K562 (cell line): ENCODE results near the gene CLCA1. TPM values are rescaled to one million over a fixed set of nuclear protein-coding genes. Genes with fewer than 3 reads are reported as not detected.
A peak's percentile ranks its signal among the peaks of the same experiment; 100 is the strongest.

Source experiments
- ATAC-seq: fragments of 200-7000 bp; cut with Tn5 transposase; 3 replicates; pipeline ENCODE4 v1.9.1; 2020; ENCODE audit warnings: moderate library complexity
- BruUV-seq: library from RNA; stranded (reverse); fragments of 400-500 nt; replicated peaks from 2 replicates; lab custom pipeline; 2021; lab: Mats Ljungman, UMichigan
- CTCF ChIA-PET: fragments of 300-600 bp; formaldehyde crosslinking; extraction: SDS; loops from one replicate; lab custom pipeline; 2021; ENCODE audit warnings: low intra/inter-chr PET ratio; lab: Yijun Ruan, JAX
- POLR2A ChIA-PET: fragments of 300-600, 350-650 bp; sonication (Branson Sonifier 250); formaldehyde crosslinking; extraction: SDS; loops from one replicate; lab custom pipeline; 2021; ENCODE audit warnings: antibody characterized with exemption, inconsistent platforms; lab: Yijun Ruan, JAX
- DNase-seq, 4 experiments: peaks; one replicate each; pipeline versions ENCODE4 v3.0.0 to v3.0.0-alpha.2; 2011 to 2018; ENCODE audit warnings: low spot score in 3 of 4, mixed read lengths in 3 of 4; ENCODE audit errors: extremely low read depth in 1 of 4
- FAIRE-seq: peaks from 2 replicates; lab custom pipeline; 2011; peaks lifted over from hg19 to GRCh38; lab: Jason Lieb, UNC
- H2AFZ ChIP-seq: 2 replicates; pipeline ENCODE4 v1.6.0; 2011; ENCODE audit warnings: low read depth, low read length, control low read depth, inconsistent platforms
- H3K27ac ChIP-seq: fragments of 200-600 bp; 3 replicates; pipeline ENCODE4 v1.8.0; 2011; ENCODE audit warnings: low read depth, mild to moderate bottlenecking, control low read depth, inconsistent platforms, low read length, moderate library complexity, mixed read lengths; ENCODE audit errors: extremely low read depth
- H3K27me3 ChIP-seq, 2 experiments: fragments of 300-600 bp in 1 of 2; 2 replicates in 1 of 2; 3 replicates in 1 of 2; pipeline versions ENCODE4 v1.6.0 to v1.8.0; 2011; ENCODE audit warnings: inconsistent platforms in 2 of 2, low read length in 2 of 2, mild to moderate bottlenecking in 1 of 2, mixed read lengths in 1 of 2, moderate library complexity in 1 of 2; ENCODE audit not compliant: control insufficient read depth in 2 of 2, insufficient read depth in 2 of 2
- H3K36me3 ChIP-seq: fragments of 300-600 bp; 3 replicates; pipeline ENCODE4 v1.8.0; 2011; ENCODE audit warnings: mild to moderate bottlenecking, low read length, inconsistent platforms; ENCODE audit not compliant: control insufficient read depth, insufficient read depth
- H3K4me1 ChIP-seq, 2 experiments: fragments of 200-600 bp in 1 of 2; replicated peaks in 1 of 2; 2 replicates in 1 of 2; 3 replicates in 1 of 2; pipeline versions ENCODE4 v1.5.1 to v1.8.0; 2011; ENCODE audit warnings: inconsistent platforms in 2 of 2, low read length in 2 of 2, mild to moderate bottlenecking in 1 of 2, mixed read lengths in 1 of 2, moderate library complexity in 1 of 2; ENCODE audit not compliant: control insufficient read depth in 2 of 2, insufficient read depth in 2 of 2
- H3K4me2 ChIP-seq: 2 replicates; pipeline ENCODE4 v1.6.1; 2011; ENCODE audit warnings: low read length, control low read depth, inconsistent platforms, mixed read lengths; ENCODE audit not compliant: insufficient read depth
- H3K4me3 ChIP-seq: fragments of 200-600 bp; sonication (generic), shearing (Covaris generic); 2 replicates; pipeline ENCODE4 v1.5.1; 2016; ENCODE audit warnings: control low read depth, inconsistent platforms
- H3K79me2 ChIP-seq: fragments of 200-600 bp; 3 replicates; pipeline ENCODE4 v1.8.0; 2011; ENCODE audit warnings: low read length, inconsistent platforms; ENCODE audit not compliant: control insufficient read depth, insufficient read depth
- H3K9ac ChIP-seq, 2 experiments: 2 replicates each; pipeline versions ENCODE4 v1.6.0 to v1.6.1; 2011; ENCODE audit warnings: low read depth in 2 of 2, low read length in 2 of 2, control low read depth in 1 of 2, inconsistent platforms in 1 of 2, mild to moderate bottlenecking in 1 of 2, mixed read lengths in 1 of 2; ENCODE audit not compliant: insufficient read depth in 1 of 2
- H3K9me1 ChIP-seq: one replicate; pipeline ENCODE4 v1.6.0; 2011; ENCODE audit warnings: inconsistent platforms, mild to moderate bottlenecking, low read length, moderate library complexity; ENCODE audit not compliant: control insufficient read depth, insufficient read depth
- H3K9me3 ChIP-seq: replicated peaks from 2 replicates; pipeline ENCODE4 v1.5.1; 2011; ENCODE audit warnings: low read depth, low read length, inconsistent platforms; ENCODE audit not compliant: control insufficient read depth, insufficient read depth
- H4K20me1 ChIP-seq: replicated peaks from 2 replicates; pipeline ENCODE4 v1.6.1; 2011; ENCODE audit warnings: low read length, inconsistent platforms, mixed read lengths; ENCODE audit not compliant: control insufficient read depth, insufficient read depth
- CBFA2T3 ChIP-seq: fragments of 450-650 bp; IDR thresholded peaks from 2 replicates; pipeline ENCODE4 v1.6.1; 2017
- CBX2 ChIP-seq: fragments of 200-600 bp; sonication (generic); IDR thresholded peaks from one replicate; pipeline ENCODE4 v1.6.1; 2012; ENCODE audit warnings: mild to moderate bottlenecking, low read length, inconsistent platforms; ENCODE audit not compliant: insufficient read depth, poor library complexity, severe bottlenecking
- E2F3 ChIP-seq: fragments of 250-450 bp; sonication (Bioruptor Pico); IDR thresholded peaks from 2 replicates; pipeline ENCODE4 v1.4.0; 2020; ENCODE audit warnings: mild to moderate bottlenecking
- TCF3 ChIP-seq: sonication (generic); formaldehyde crosslinking; IDR thresholded peaks from 2 replicates; pipeline ENCODE4 v1.4.0; 2020; ENCODE audit warnings: mild to moderate bottlenecking, missing genetic modification reagents
- WGBS: fragments of 100-300 bp; shearing (Covaris generic); methylation state at CpG from one replicate; pipeline ENCODE4 v1.1.6; 2016; ENCODE audit warnings: low coverage, mixed read lengths; ENCODE audit not compliant: insufficient coverage; ENCODE audit errors: missing lambda C conversion rate; 5-methylcytosine and 5-hydroxymethylcytosine counted together
- in situ Hi-C: fragments of 300-500 bp; cut with MboI; formaldehyde crosslinking; loops from 4 replicates; pipeline ENCODE4 v1.15.0; 2018; ENCODE audit warnings: inconsistent platforms, mixed read lengths
- intact Hi-C: fragments of 100-400 bp; cut with micrococcal nuclease; formaldehyde crosslinking; loops from 2 replicates; pipeline ENCODE4 v1.14.2; 2022
- polyA plus RNA-seq, 8 experiments: library from polyadenylated mRNA; depleted of rRNA in 4 of 8; stranded (reverse) in 5 of 8; unstranded in 3 of 8; fragments of >200 nt; fragmentation: Nextera tagmentation in 2 of 8; fragmentation: Illumina TruSeq in 1 of 8; extraction: Ambion mirVana in 2 of 8; extraction: Trizol in 1 of 8; gene quantifications; 2 replicates each; pipeline versions ENCODE4 v1.2.1 to v1.2.3, GENCODE V29; 2011 to 2014; ENCODE audit warnings: inconsistent platforms in 1 of 8, missing spikeins in 1 of 8
- total RNA-seq, 7 experiments: library from RNA; depleted of rRNA in 6 of 7; stranded (reverse); fragments of >200 nt in 6 of 7; fragmentation: Illumina TruSeq in 2 of 7; extraction: Trizol in 2 of 7; gene quantifications; 2 replicates each; pipeline versions ENCODE4 v1.2.1 to v1.2.3, GENCODE V29; 2011 to 2021; ENCODE audit warnings: low replicate concordance in 1 of 7
- TF ChIP-seq, protein P1 (sequence below): fragments of 150-350 bp; IDR thresholded peaks from 2 replicates; pipeline ENCODE4 v1.6.1; 2014; ENCODE audit warnings: low read depth, mild to moderate bottlenecking, low read length, borderline replicate concordance
- TF ChIP-seq, protein P2 (sequence below): fragments of 450-650 bp; formaldehyde crosslinking; IDR thresholded peaks from 2 replicates; pipeline ENCODE4 v1.4.0; 2022; ENCODE audit warnings: mild to moderate bottlenecking, moderate library complexity
- TF ChIP-seq, protein P3 (sequence below): IDR thresholded peaks from 2 replicates; pipeline ENCODE4 v1.6.1; 2011; ENCODE audit warnings: borderline replicate concordance, low read depth, mild to moderate bottlenecking, moderate library complexity, low read length; ENCODE audit not compliant: insufficient read depth, poor library complexity, severe bottlenecking
- TF ChIP-seq, protein P4 (sequence below): fragments of 250-450 bp; sonication (Bioruptor Pico); IDR thresholded peaks from 2 replicates; pipeline ENCODE4 v1.8.0; 2021; ENCODE audit warnings: borderline replicate concordance, mild to moderate bottlenecking, moderate library complexity; ENCODE audit not compliant: poor library complexity, severe bottlenecking

The CLCA1 gene
- total and polyA plus RNA-seq, 9 of the 15 experiments (the other 6 are each of a cell fraction or from before 2014, with no cell fraction given): 0.03 to 0.08 (median 0.04) TPM; not detected in 6

DNA sequence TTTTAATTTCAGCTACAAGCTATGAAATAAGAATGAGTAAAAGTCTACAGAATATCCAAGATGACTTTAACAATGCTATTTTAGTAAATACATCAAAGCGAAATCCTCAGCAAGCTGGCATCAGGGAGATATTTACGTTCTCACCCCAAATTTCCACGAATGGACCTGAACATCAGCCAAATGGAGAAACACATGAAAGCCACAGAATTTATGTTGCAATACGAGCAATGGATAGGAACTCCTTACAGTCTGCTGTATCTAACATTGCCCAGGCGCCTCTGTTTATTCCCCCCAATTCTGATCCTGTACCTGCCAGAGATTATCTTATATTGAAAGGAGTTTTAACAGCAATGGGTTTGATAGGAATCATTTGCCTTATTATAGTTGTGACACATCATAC lies 13.7 kb upstream of the CLCA1 start:
- Histone ChIP-seq H3K27ac (no peak overlapping the region), H4K20me1 (no peaks in the 10 kb centered on the region), H3K4me1 (peaks cover 0 to 20% of the 10 kb centered on the region in 2 experiments; a peak in 3 of 5 replicates), H3K9me1 (no peaks in the 10 kb centered on the region), H3K9ac (no peak overlapping the region), H3K4me3 (no peak overlapping the region), H3K4me2 (no peak overlapping the region), H3K79me2 (no peaks in the 10 kb centered on the region), H3K36me3 (no peaks in the 10 kb centered on the region), H3K27me3 (no peaks in the 10 kb centered on the region), H3K9me3 (no peaks in the 10 kb centered on the region), H2AFZ (peak overlapping the region; percentile 48)
- 13% methylated on average over 5 of the region's 5 CpGs for WGBS
- intact Hi-C loops (no loop called here), in situ Hi-C loops (no loop called here)
- FAIRE-seq (no peak), DNase-seq (peak in 1 of 4 experiments; percentile 28), ATAC-seq (peak; percentile 31; the same call in 1 of the 3 replicates)
- ChIA-PET CTCF (no interaction called here), POLR2A (no interaction called here)
- no TSS peak for BruUV-seq
- TF ChIP-seq CBFA2T3 (0 out of 2 replicates have a peak, but pooled peaks have one; percentile 19), E2F3 (CRISPR knock-in tag) (no peak), TCF3 (peak; percentile 13; the same call in 1 of the 2 replicates), CBX2 (no peak)
- TF ChIP-seq, protein P1, sequence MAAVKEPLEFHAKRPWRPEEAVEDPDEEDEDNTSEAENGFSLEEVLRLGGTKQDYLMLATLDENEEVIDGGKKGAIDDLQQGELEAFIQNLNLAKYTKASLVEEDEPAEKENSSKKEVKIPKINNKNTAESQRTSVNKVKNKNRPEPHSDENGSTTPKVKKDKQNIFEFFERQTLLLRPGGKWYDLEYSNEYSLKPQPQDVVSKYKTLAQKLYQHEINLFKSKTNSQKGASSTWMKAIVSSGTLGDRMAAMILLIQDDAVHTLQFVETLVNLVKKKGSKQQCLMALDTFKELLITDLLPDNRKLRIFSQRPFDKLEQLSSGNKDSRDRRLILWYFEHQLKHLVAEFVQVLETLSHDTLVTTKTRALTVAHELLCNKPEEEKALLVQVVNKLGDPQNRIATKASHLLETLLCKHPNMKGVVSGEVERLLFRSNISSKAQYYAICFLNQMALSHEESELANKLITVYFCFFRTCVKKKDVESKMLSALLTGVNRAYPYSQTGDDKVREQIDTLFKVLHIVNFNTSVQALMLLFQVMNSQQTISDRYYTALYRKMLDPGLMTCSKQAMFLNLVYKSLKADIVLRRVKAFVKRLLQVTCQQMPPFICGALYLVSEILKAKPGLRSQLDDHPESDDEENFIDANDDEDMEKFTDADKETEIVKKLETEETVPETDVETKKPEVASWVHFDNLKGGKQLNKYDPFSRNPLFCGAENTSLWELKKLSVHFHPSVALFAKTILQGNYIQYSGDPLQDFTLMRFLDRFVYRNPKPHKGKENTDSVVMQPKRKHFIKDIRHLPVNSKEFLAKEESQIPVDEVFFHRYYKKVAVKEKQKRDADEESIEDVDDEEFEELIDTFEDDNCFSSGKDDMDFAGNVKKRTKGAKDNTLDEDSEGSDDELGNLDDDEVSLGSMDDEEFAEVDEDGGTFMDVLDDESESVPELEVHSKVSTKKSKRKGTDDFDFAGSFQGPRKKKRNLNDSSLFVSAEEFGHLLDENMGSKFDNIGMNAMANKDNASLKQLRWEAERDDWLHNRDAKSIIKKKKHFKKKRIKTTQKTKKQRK: no peak
- TF ChIP-seq, protein P2, sequence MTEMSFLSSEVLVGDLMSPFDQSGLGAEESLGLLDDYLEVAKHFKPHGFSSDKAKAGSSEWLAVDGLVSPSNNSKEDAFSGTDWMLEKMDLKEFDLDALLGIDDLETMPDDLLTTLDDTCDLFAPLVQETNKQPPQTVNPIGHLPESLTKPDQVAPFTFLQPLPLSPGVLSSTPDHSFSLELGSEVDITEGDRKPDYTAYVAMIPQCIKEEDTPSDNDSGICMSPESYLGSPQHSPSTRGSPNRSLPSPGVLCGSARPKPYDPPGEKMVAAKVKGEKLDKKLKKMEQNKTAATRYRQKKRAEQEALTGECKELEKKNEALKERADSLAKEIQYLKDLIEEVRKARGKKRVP (CRISPR knock-in tag): no peak
- TF ChIP-seq, protein P3, sequence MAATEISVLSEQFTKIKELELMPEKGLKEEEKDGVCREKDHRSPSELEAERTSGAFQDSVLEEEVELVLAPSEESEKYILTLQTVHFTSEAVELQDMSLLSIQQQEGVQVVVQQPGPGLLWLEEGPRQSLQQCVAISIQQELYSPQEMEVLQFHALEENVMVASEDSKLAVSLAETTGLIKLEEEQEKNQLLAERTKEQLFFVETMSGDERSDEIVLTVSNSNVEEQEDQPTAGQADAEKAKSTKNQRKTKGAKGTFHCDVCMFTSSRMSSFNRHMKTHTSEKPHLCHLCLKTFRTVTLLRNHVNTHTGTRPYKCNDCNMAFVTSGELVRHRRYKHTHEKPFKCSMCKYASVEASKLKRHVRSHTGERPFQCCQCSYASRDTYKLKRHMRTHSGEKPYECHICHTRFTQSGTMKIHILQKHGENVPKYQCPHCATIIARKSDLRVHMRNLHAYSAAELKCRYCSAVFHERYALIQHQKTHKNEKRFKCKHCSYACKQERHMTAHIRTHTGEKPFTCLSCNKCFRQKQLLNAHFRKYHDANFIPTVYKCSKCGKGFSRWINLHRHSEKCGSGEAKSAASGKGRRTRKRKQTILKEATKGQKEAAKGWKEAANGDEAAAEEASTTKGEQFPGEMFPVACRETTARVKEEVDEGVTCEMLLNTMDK: no peak
- TF ChIP-seq, protein P4, sequence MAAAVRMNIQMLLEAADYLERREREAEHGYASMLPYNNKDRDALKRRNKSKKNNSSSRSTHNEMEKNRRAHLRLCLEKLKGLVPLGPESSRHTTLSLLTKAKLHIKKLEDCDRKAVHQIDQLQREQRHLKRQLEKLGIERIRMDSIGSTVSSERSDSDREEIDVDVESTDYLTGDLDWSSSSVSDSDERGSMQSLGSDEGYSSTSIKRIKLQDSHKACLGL: no peak
